K562 (cell line): ENCODE data around the gene HECW1. TPM values are rescaled to one million over a fixed set of nuclear protein-coding genes. Genes with fewer than 3 reads are reported as not detected.

Experiments used
- ATAC-seq: fragments of 200-7000 bp; cut with Tn5 transposase; 3 replicates; pipeline ENCODE4 v1.9.1; 2020; ENCODE audit warnings: moderate library complexity
- BruUV-seq: library from RNA; stranded (reverse); fragments of 400-500 nt; replicated peaks from 2 replicates; lab custom pipeline; 2021; lab: Mats Ljungman, UMichigan
- CTCF ChIA-PET: fragments of 300-600 bp; formaldehyde crosslinking; extraction: SDS; loops from one replicate; lab custom pipeline; 2021; ENCODE audit warnings: low intra/inter-chr PET ratio; lab: Yijun Ruan, JAX
- POLR2A ChIA-PET: fragments of 300-600, 350-650 bp; sonication (Branson Sonifier 250); formaldehyde crosslinking; extraction: SDS; loops from one replicate; lab custom pipeline; 2021; ENCODE audit warnings: antibody characterized with exemption, inconsistent platforms; lab: Yijun Ruan, JAX
- DNase-seq, 4 experiments: peaks; one replicate each; pipeline versions ENCODE4 v3.0.0 to v3.0.0-alpha.2; 2011 to 2018; ENCODE audit warnings: low spot score in 3 of 4, mixed read lengths in 3 of 4; ENCODE audit errors: extremely low read depth in 1 of 4
- FAIRE-seq: peaks from 2 replicates; lab custom pipeline; 2011; peaks lifted over from hg19 to GRCh38; lab: Jason Lieb, UNC
- H2AFZ ChIP-seq: 2 replicates; pipeline ENCODE4 v1.6.0; 2011; ENCODE audit warnings: low read depth, low read length, control low read depth, inconsistent platforms
- H3K27ac ChIP-seq: fragments of 200-600 bp; 3 replicates; pipeline ENCODE4 v1.8.0; 2011; ENCODE audit warnings: low read depth, mild to moderate bottlenecking, control low read depth, inconsistent platforms, low read length, moderate library complexity, mixed read lengths; ENCODE audit errors: extremely low read depth
- H3K27me3 ChIP-seq, 2 experiments: fragments of 300-600 bp in 1 of 2; 2 replicates in 1 of 2; 3 replicates in 1 of 2; pipeline versions ENCODE4 v1.6.0 to v1.8.0; 2011; ENCODE audit warnings: inconsistent platforms in 2 of 2, low read length in 2 of 2, mild to moderate bottlenecking in 1 of 2, mixed read lengths in 1 of 2, moderate library complexity in 1 of 2; ENCODE audit not compliant: control insufficient read depth in 2 of 2, insufficient read depth in 2 of 2
- H3K36me3 ChIP-seq: fragments of 300-600 bp; 3 replicates; pipeline ENCODE4 v1.8.0; 2011; ENCODE audit warnings: mild to moderate bottlenecking, low read length, inconsistent platforms; ENCODE audit not compliant: control insufficient read depth, insufficient read depth
- H3K4me1 ChIP-seq, 2 experiments: fragments of 200-600 bp in 1 of 2; replicated peaks in 1 of 2; 2 replicates in 1 of 2; 3 replicates in 1 of 2; pipeline versions ENCODE4 v1.5.1 to v1.8.0; 2011; ENCODE audit warnings: inconsistent platforms in 2 of 2, low read length in 2 of 2, mild to moderate bottlenecking in 1 of 2, mixed read lengths in 1 of 2, moderate library complexity in 1 of 2; ENCODE audit not compliant: control insufficient read depth in 2 of 2, insufficient read depth in 2 of 2
- H3K4me2 ChIP-seq: 2 replicates; pipeline ENCODE4 v1.6.1; 2011; ENCODE audit warnings: low read length, control low read depth, inconsistent platforms, mixed read lengths; ENCODE audit not compliant: insufficient read depth
- H3K4me3 ChIP-seq: fragments of 200-600 bp; sonication (generic), shearing (Covaris generic); 2 replicates; pipeline ENCODE4 v1.5.1; 2016; ENCODE audit warnings: control low read depth, inconsistent platforms
- H3K79me2 ChIP-seq: fragments of 200-600 bp; 3 replicates; pipeline ENCODE4 v1.8.0; 2011; ENCODE audit warnings: low read length, inconsistent platforms; ENCODE audit not compliant: control insufficient read depth, insufficient read depth
- H3K9ac ChIP-seq, 2 experiments: 2 replicates each; pipeline versions ENCODE4 v1.6.0 to v1.6.1; 2011; ENCODE audit warnings: low read depth in 2 of 2, low read length in 2 of 2, control low read depth in 1 of 2, inconsistent platforms in 1 of 2, mild to moderate bottlenecking in 1 of 2, mixed read lengths in 1 of 2; ENCODE audit not compliant: insufficient read depth in 1 of 2
- H3K9me1 ChIP-seq: one replicate; pipeline ENCODE4 v1.6.0; 2011; ENCODE audit warnings: inconsistent platforms, mild to moderate bottlenecking, low read length, moderate library complexity; ENCODE audit not compliant: control insufficient read depth, insufficient read depth
- H3K9me3 ChIP-seq: replicated peaks from 2 replicates; pipeline ENCODE4 v1.5.1; 2011; ENCODE audit warnings: low read depth, low read length, inconsistent platforms; ENCODE audit not compliant: control insufficient read depth, insufficient read depth
- H4K20me1 ChIP-seq: replicated peaks from 2 replicates; pipeline ENCODE4 v1.6.1; 2011; ENCODE audit warnings: low read length, inconsistent platforms, mixed read lengths; ENCODE audit not compliant: control insufficient read depth, insufficient read depth
- HCFC1 ChIP-seq: IDR thresholded peaks from 2 replicates; pipeline ENCODE4 v1.6.1; 2012; ENCODE audit warnings: low read depth, low read length, improper control_type of control experiment
- KLF10 ChIP-seq: fragments of 250-450 bp; sonication (Bioruptor Pico); IDR thresholded peaks from 2 replicates; pipeline ENCODE4 v1.6.1; 2021; ENCODE audit warnings: matching md5 sums
- LARP7 ChIP-seq: fragments of 450-650 bp; IDR thresholded peaks from 2 replicates; pipeline ENCODE4 v1.6.1; 2016
- ZNF143 ChIP-seq: sonication (generic); formaldehyde crosslinking; IDR thresholded peaks from 2 replicates; pipeline ENCODE4 v1.9.0; 2022; ENCODE audit warnings: mild to moderate bottlenecking, missing genetic modification reagents
- ZNF282 ChIP-seq: sonication (generic); formaldehyde crosslinking; IDR thresholded peaks from 2 replicates; pipeline ENCODE4 v1.8.1; 2023; ENCODE audit warnings: missing genetic modification reagents
- WGBS: fragments of 100-300 bp; shearing (Covaris generic); methylation state at CpG from one replicate; pipeline ENCODE4 v1.1.6; 2016; ENCODE audit warnings: low coverage, mixed read lengths; ENCODE audit not compliant: insufficient coverage; ENCODE audit errors: missing lambda C conversion rate; 5-methylcytosine and 5-hydroxymethylcytosine counted together
- in situ Hi-C: fragments of 300-500 bp; cut with MboI; formaldehyde crosslinking; loops from 4 replicates; pipeline ENCODE4 v1.15.0; 2018; ENCODE audit warnings: inconsistent platforms, mixed read lengths
- intact Hi-C: fragments of 100-400 bp; cut with micrococcal nuclease; formaldehyde crosslinking; loops from 2 replicates; pipeline ENCODE4 v1.14.2; 2022
- polyA plus RNA-seq, 8 experiments: library from polyadenylated mRNA; depleted of rRNA in 4 of 8; stranded (reverse) in 5 of 8; unstranded in 3 of 8; fragments of >200 nt; fragmentation: Nextera tagmentation in 2 of 8; fragmentation: Illumina TruSeq in 1 of 8; extraction: Ambion mirVana in 2 of 8; extraction: Trizol in 1 of 8; gene quantifications; 2 replicates each; pipeline versions ENCODE4 v1.2.1 to v1.2.3, GENCODE V29; 2011 to 2014; ENCODE audit warnings: inconsistent platforms in 1 of 8, missing spikeins in 1 of 8
- total RNA-seq, 7 experiments: library from RNA; depleted of rRNA in 6 of 7; stranded (reverse); fragments of >200 nt in 6 of 7; fragmentation: Illumina TruSeq in 2 of 7; extraction: Trizol in 2 of 7; gene quantifications; 2 replicates each; pipeline versions ENCODE4 v1.2.1 to v1.2.3, GENCODE V29; 2011 to 2021; ENCODE audit warnings: low replicate concordance in 1 of 7
- TF ChIP-seq, protein P1 (sequence below), 2 experiments: IDR thresholded peaks; 2 replicates each; pipeline ENCODE4 v1.6.1; 2011; ENCODE audit warnings: borderline replicate concordance in 1 of 2, control low read depth in 1 of 2, low read depth in 1 of 2, low read length in 1 of 2, mild to moderate bottlenecking in 1 of 2, mixed read lengths in 1 of 2, moderate library complexity in 1 of 2; ENCODE audit not compliant: insufficient read depth in 1 of 2, insufficient read length in 1 of 2, poor library complexity in 1 of 2, severe bottlenecking in 1 of 2; ENCODE audit errors: extremely low read depth in 1 of 2
- TF ChIP-seq, protein P2 (sequence below): sonication (generic); formaldehyde crosslinking; IDR thresholded peaks from 2 replicates; pipeline ENCODE4 v1.9.0; 2022; ENCODE audit warnings: mild to moderate bottlenecking, missing genetic modification reagents

HECW1 gene
- total and polyA plus RNA-seq, 9 of the 15 experiments (the other 6 are each of a cell fraction or from before 2014, with no cell fraction given), result 0.07 to 0.31 (median 0.13) TPM; not detected in 4

DNA sequence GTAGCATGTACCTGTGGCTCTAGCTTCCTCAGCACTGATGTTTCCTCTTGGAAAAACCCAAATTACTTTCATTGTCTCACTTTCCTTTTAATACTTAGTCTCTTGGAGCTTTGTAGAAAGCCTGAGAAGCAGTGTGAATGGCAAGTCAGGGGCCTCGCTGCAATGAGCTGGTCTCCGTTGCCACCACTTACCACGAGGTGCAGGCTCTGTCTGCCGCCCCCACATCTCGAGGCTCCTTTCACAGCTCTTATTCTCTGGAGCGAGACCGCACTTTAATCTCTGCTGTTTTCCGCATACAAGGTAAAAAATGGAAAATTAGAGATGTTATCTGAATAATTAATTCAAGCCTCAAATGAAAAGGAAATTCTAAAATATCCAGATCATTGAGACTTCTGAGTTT, 186.2 kb downstream of the HECW1 start:
- Histone ChIP-seq H3K9me1 (no peaks in the 10 kb centered on the region), H3K79me2 (no peaks in the 10 kb centered on the region), H3K27ac (no peak overlapping the region), H3K4me2 (no peak overlapping the region), H3K4me1 (no peaks in the 10 kb centered on the region), H3K27me3 (peaks cover 0 to 51% of the 10 kb centered on the region in 2 experiments; a peak in 4 of 5 replicates), H3K36me3 (no peaks in the 10 kb centered on the region), H4K20me1 (0 out of 2 replicates have a peak, but pooled peaks cover 4% of the 10 kb centered on the region), H3K9me3 (no peaks in the 10 kb centered on the region), H3K9ac (no peak overlapping the region), H3K4me3 (no peak overlapping the region), H2AFZ (no peak overlapping the region)
- no peak for TF ChIP-seq ZNF143 (CRISPR knock-in tag)
- no peak for TF ChIP-seq ZNF282 (CRISPR knock-in tag)
- TF ChIP-seq LARP7, result no peak
- no peak for TF ChIP-seq HCFC1
- TF ChIP-seq, protein P1, sequence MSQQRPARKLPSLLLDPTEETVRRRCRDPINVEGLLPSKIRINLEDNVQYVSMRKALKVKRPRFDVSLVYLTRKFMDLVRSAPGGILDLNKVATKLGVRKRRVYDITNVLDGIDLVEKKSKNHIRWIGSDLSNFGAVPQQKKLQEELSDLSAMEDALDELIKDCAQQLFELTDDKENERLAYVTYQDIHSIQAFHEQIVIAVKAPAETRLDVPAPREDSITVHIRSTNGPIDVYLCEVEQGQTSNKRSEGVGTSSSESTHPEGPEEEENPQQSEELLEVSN (IDR thresholded peaks at IDR 0.05; ENCODE audit: borderline replicate concordance in 1 of 2, extremely low read depth in 1 of 2, insufficient read depth in 1 of 2, insufficient read length in 1 of 2, low read depth in 1 of 2, low read length in 1 of 2, poor library complexity in 1 of 2, severe bottlenecking in 1 of 2), result peak in 1 of 2 experiments; percentile 61
- no peak for TF ChIP-seq KLF10 (CRISPR knock-in tag)
- TF ChIP-seq, protein P2, sequence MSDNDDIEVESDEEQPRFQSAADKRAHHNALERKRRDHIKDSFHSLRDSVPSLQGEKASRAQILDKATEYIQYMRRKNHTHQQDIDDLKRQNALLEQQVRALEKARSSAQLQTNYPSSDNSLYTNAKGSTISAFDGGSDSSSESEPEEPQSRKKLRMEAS (CRISPR knock-in tag), result no peak
- WGBS, result 1% methylated on average over 8 of the region's 8 CpGs
- in situ Hi-C loops, result no loop called here
- DNase-seq (no peak), ATAC-seq (no peak), FAIRE-seq (no peak)
- intact Hi-C loops, result loop anchor here (10.0 kb wide), 1 partner anchor 136 kb away; no protein-coding TSS in a partner anchor
- POLR2A ChIA-PET, result interaction anchor here (0.7 to 1.5 kb wide), 2 partner anchors 13 to 468 kb away, joined by 3 to 4 read pairs; no protein-coding TSS in a partner anchor
- no TSS peak for BruUV-seq
- CTCF ChIA-PET, result no interaction called here
